Activated T-helper 2 cell treated with anti-CD3 and anti-CD28 coated beads, Interferon-gamma antibody, Interleukin-2, Interleukin-4, amounts not matched to agents 10 μg/mL and 5 μg/mL and 100 μg/mL, durations not matched to agents 14 hours and 24 hours and 36 hours (primary cell): ENCODE data around the gene KLF7. TPM values are rescaled to one million over a fixed set of nuclear protein-coding genes. Genes with fewer than 3 reads are reported as not detected.

Experiments used
- DNase-seq: peaks from one replicate; pipeline ENCODE4 v3.0.0; 2021; ENCODE audit warnings: low spot score
- H3K27ac Mint-ChIP-seq: one replicate; pipeline ENCODE4 v1.8.0; 2021; ENCODE audit warnings: mixed read lengths
- H3K27me3 Mint-ChIP-seq: one replicate; pipeline ENCODE4 v1.8.0; 2021; ENCODE audit warnings: low read depth, mixed read lengths
- H3K36me3 Mint-ChIP-seq: one replicate; pipeline ENCODE4 v1.8.0; 2021; ENCODE audit warnings: low read depth, mixed read lengths
- H3K4me1 Mint-ChIP-seq: one replicate; pipeline ENCODE4 v1.8.0; 2021; ENCODE audit warnings: low read depth, mixed read lengths
- H3K4me3 Mint-ChIP-seq: one replicate; pipeline ENCODE4 v1.8.0; 2021; ENCODE audit warnings: low read depth, mild to moderate bottlenecking, moderate library complexity, mixed read lengths
- H3K9me3 Mint-ChIP-seq: one replicate; pipeline ENCODE4 v1.8.0; 2021; ENCODE audit warnings: mixed read lengths
- intact Hi-C: fragments of 100-400 bp; cut with micrococcal nuclease; formaldehyde crosslinking; loops from one replicate; pipeline ENCODE4 v1.15.1; 2023
- total RNA-seq: library from RNA; stranded (reverse); gene quantifications from 2 replicates; pipeline ENCODE4 v1.2.3, GENCODE V29; 2022

Gene KLF7
- 16.6 and 19.3 TPM in 2 replicates for total RNA-seq

DNA sequence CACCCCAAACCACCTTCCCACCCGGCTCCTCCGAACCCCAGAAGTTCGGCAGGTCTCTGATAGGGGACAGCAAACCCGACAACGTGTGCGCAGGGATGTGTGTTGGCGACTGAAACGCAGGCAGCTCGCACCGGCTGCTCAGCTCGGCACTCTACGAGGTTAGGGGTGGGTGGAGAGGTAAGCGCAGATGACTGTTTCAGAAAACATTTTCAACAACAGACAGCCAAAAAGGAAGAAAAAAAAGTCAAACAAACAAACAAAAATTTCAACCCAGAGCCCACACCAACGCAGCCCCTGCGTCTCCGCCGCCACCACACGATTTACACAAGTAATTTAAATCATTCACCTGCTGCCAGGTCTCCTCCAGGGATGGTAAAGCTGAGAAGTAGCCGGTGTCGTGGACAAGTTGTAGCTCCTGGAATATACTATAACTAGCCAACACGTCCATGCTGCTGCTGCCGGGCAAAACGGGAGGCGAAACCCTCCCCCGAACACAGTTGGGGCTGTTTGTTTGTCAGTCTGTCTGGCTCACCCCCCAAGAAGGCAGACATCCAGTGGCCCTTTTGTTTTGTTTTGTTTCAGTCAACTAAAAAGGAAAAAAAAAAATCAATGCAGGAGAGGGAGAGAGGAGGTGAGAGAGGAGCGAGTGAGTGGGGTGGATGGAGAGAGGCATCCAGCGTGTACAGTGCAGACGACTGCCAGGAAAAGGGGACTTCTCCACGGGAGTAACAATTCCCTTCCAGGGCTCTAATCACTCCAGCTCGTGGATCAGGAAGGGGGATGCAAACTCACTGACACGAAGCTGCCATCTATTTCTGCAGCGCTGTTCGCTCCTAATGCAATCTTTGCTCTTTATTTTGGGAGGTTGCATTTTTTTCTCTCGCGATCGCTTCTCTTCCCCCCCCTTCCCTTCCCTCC, at the start of gene KLF7:
TSS of gene KLF7 (minus strand) at position 828 of the 918 bp plus-strand sequence. CDS start at position 448, 380 bp downstream.
- H3K4me1 Mint-ChIP-seq, result peaks cover 47% of the 10 kb centered on the region
- intact Hi-C loops, result loop anchor here (1.0 to 10.0 kb wide), 10 partner anchors 15 to 459 kb away; partner anchors contain the start of genes CREB1, FASTKD2, MDH1B and METTL21A
- peak; percentile 53 for DNase-seq
- no peaks in the 10 kb centered on the region for H3K27me3 Mint-ChIP-seq
- H3K36me3 Mint-ChIP-seq, result peaks cover 18% of the 10 kb centered on the region
- peak within 1 kb of the TSS; percentile 97 for H3K27ac Mint-ChIP-seq
- H3K9me3 Mint-ChIP-seq, result no peaks in the 10 kb centered on the region
- H3K4me3 Mint-ChIP-seq, result peak within 1 kb of the TSS; percentile 98

GRCh38 chr2:207215308-207215707, 49.6 kb upstream of the KLF7 start:
- H3K4me1 Mint-ChIP-seq, result peaks cover 5% of the 10 kb centered on the region
- H3K27ac Mint-ChIP-seq, result no peak overlapping the region
- H3K9me3 Mint-ChIP-seq, result no peaks in the 10 kb centered on the region
- no peaks in the 10 kb centered on the region for H3K27me3 Mint-ChIP-seq
- no peak overlapping the region for H3K4me3 Mint-ChIP-seq
- no peak for DNase-seq
- H3K36me3 Mint-ChIP-seq, result no peaks in the 10 kb centered on the region
- intact Hi-C loops, result no loop called here

GRCh38 chr2:207214446-207214845, 48.7 kb upstream of the KLF7 start:
- intact Hi-C loops, result no loop called here
- Mint-ChIP-seq H3K4me1 (peaks cover 3% of the 10 kb centered on the region), H3K36me3 (no peaks in the 10 kb centered on the region), H3K9me3 (no peaks in the 10 kb centered on the region), H3K27ac (no peak overlapping the region), H3K4me3 (no peak overlapping the region), H3K27me3 (peaks cover 2% of the 10 kb centered on the region)
- DNase-seq, result no peak

GRCh38 chr2:207206011-207206410, 40.3 kb upstream of the KLF7 start:
- no peak overlapping the region for H3K4me3 Mint-ChIP-seq
- H3K27ac Mint-ChIP-seq, result no peak overlapping the region
- peaks cover 2% of the 10 kb centered on the region for H3K27me3 Mint-ChIP-seq
- H3K36me3 Mint-ChIP-seq, result no peaks in the 10 kb centered on the region
- intact Hi-C loops, result no loop called here
- H3K9me3 Mint-ChIP-seq, result no peaks in the 10 kb centered on the region
- DNase-seq, result no peak
- H3K4me1 Mint-ChIP-seq, result no peaks in the 10 kb centered on the region

DNA sequence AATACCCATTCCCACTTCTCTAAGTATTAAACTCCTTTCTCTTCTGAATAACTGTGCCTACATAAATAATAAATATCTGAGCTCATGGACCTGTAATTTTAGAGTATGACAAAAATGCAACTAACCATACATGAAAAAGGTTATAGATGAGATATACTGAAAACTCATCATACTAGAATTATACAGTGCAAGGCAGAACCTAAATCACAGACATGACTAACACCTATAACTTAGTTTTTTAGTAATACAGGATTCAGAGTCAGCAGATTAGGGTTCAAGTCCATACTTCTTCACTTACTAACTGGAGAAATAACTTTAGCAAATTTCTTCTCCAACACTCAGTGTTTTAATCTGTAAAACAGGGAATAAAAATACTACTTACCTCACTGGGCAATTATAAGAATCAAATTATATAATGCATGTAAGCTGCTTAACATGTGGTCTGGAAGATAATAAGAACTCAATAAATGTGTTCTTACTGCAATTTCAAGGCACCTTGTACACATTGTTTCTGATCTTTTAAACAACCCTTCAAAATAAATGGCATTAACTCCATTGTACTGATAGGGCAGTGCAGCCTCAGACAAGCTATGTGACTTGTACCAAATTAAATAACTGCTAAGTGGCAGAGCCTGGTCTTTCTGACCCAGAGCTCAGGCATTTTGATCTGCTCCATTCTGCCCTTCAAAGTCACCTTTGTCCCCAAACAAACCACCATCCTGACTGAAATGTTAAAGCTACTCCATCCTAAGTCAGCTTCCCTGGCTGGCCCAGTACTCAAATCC, 39.6 kb upstream of the KLF7 start:
- Mint-ChIP-seq H3K27ac (no peak overlapping the region), H3K36me3 (no peaks in the 10 kb centered on the region), H3K9me3 (no peaks in the 10 kb centered on the region), H3K4me3 (no peak overlapping the region), H3K27me3 (peaks cover 2% of the 10 kb centered on the region), H3K4me1 (no peaks in the 10 kb centered on the region)
- intact Hi-C loops, result no loop called here
- DNase-seq, result no peak

GRCh38 chr2:207203056-207203455, 37.3 kb upstream of the KLF7 start:
- intact Hi-C loops, result no loop called here
- Mint-ChIP-seq H3K27ac (no peak overlapping the region), H3K9me3 (no peaks in the 10 kb centered on the region), H3K36me3 (no peaks in the 10 kb centered on the region), H3K4me1 (no peaks in the 10 kb centered on the region), H3K4me3 (no peak overlapping the region), H3K27me3 (no peaks in the 10 kb centered on the region)
- no peak for DNase-seq

DNA sequence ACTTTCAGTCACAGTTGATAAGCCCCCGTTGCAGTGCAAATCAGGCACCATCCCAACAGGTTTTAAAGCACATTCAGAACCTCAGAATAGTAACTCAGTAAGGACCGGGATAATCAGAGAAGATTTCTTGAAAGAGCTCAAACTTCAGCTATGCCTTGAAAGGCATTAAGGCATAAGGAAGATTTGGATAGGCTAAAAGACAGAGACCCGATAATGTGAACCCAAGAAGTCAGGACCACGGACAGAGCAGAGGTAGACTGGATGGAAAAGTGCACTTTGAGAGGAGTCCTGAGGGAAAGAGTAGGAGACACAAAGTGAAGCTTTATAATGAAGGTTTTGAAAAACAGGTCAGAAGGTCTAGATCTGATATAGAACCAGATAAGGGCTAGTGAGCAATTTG, 36.9 kb upstream of the KLF7 start:
- H3K27me3 Mint-ChIP-seq, result no peaks in the 10 kb centered on the region
- no peaks in the 10 kb centered on the region for H3K4me1 Mint-ChIP-seq
- H3K27ac Mint-ChIP-seq, result no peak overlapping the region
- no peaks in the 10 kb centered on the region for H3K36me3 Mint-ChIP-seq
- intact Hi-C loops, result no loop called here
- H3K4me3 Mint-ChIP-seq, result no peak overlapping the region
- H3K9me3 Mint-ChIP-seq, result no peaks in the 10 kb centered on the region
- DNase-seq, result no peak

DNA sequence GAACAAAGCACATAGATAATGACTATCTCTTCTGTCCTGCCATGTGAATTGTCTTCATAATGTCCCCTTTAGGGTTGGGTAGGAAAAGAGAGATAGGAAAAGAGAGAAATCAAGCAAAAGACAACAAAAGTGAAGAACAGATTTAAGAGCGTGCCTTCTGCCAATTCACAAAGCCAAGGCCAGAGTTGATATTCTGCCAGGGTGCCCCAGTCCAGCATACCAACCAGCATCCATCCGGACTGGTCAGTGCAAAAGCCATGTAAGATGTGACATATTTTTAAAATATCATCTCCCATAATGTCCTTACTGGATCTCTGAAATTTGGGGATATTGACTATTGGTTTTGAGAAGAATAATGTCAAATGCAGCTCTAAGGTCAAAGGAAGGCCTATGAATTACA, 35.7 kb upstream of the KLF7 start:
- Mint-ChIP-seq H3K27ac (no peak overlapping the region), H3K36me3 (no peaks in the 10 kb centered on the region), H3K4me3 (no peak overlapping the region), H3K27me3 (no peaks in the 10 kb centered on the region), H3K4me1 (no peaks in the 10 kb centered on the region), H3K9me3 (no peaks in the 10 kb centered on the region)
- intact Hi-C loops, result no loop called here
- no peak for DNase-seq

GRCh38 chr2:207200136-207200535, 34.4 kb upstream of the KLF7 start:
- no peaks in the 10 kb centered on the region for H3K9me3 Mint-ChIP-seq
- no peak overlapping the region for H3K27ac Mint-ChIP-seq
- H3K27me3 Mint-ChIP-seq, result no peaks in the 10 kb centered on the region
- intact Hi-C loops, result no loop called here
- DNase-seq, result no peak
- H3K4me1 Mint-ChIP-seq, result no peaks in the 10 kb centered on the region
- no peak overlapping the region for H3K4me3 Mint-ChIP-seq
- no peaks in the 10 kb centered on the region for H3K36me3 Mint-ChIP-seq

- intact Hi-C loops, result no loop called here
- H3K4me1 Mint-ChIP-seq, result peaks cover 5% of the 10 kb centered on the region
- no peak for DNase-seq
- peaks cover 2% of the 10 kb centered on the region for H3K27me3 Mint-ChIP-seq
- no peak overlapping the region for H3K4me3 Mint-ChIP-seq
- no peaks in the 10 kb centered on the region for H3K36me3 Mint-ChIP-seq
- no peaks in the 10 kb centered on the region for H3K9me3 Mint-ChIP-seq
- no peak overlapping the region for H3K27ac Mint-ChIP-seq
These were observed 28.3 kb upstream of the KLF7 start for GRCh38 chr2:207194028-207194427.

DNA sequence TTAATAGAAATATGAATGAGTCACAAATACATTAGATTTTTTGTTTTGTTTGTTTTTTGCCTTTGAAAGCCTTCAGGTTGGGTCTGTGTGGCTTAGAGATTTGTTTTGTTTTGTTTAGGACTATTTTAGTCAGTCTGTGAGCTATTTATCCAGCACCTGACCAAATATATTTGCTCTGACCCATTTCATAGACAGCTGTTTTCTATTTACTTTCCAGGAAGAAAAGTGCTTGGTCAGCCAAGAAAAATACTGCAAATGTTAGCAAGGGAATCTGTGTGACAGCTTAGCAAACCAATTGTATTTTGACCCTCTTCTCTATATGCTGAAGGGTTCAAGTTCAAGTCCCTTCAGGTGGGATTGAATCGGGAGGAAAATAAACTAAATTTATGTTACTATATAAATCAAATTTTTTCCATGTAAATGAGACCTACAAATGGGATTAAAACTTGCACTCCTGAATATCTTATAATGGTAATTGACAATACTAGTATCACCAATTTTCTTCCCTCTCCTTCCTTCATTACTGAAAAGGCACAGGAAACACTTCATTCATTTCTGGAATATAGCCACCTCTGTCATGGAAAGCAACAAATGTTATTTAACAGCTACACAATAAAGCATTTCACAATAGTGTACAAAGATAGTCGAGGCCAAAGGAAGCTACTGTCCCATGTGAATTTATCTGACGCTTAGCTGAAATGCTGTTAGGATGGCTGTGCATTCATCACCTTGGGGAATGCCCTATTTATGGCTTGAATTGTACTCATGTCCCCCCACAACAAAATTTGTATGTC, 23.1 kb upstream of the KLF7 start:
- H3K4me1 Mint-ChIP-seq, result peaks cover 10% of the 10 kb centered on the region
- H3K36me3 Mint-ChIP-seq, result peaks cover 4% of the 10 kb centered on the region
- peaks cover 2% of the 10 kb centered on the region for H3K27me3 Mint-ChIP-seq
- intact Hi-C loops, result no loop called here
- no peak overlapping the region for H3K27ac Mint-ChIP-seq
- H3K4me3 Mint-ChIP-seq, result no peak overlapping the region
- DNase-seq, result no peak
- H3K9me3 Mint-ChIP-seq, result peaks cover 15% of the 10 kb centered on the region

- Mint-ChIP-seq H3K9me3 (peaks cover 15% of the 10 kb centered on the region), H3K36me3 (peaks cover 4% of the 10 kb centered on the region), H3K27ac (no peak overlapping the region), H3K4me3 (no peak overlapping the region), H3K4me1 (peaks cover 5% of the 10 kb centered on the region), H3K27me3 (no peaks in the 10 kb centered on the region)
- intact Hi-C loops, result no loop called here
- no peak for DNase-seq
These were observed 19.6 kb upstream of the KLF7 start for GRCh38 chr2:207185372-207185771.
